IPS-18a (cell line): ENCODE results near the gene ALPK1.
"Not testable (repeated sequence)": the region's sequence is repeated elsewhere in the genome, so short reads cannot be mapped to it uniquely, and the experiment has no call there.

Experiments
- H3K27ac ChIP-seq: one replicate; pipeline ENCODE4 v1.5.1; 2013; ENCODE audit warnings: low read length
- H3K27me3 ChIP-seq: one replicate; pipeline ENCODE4 v1.6.1; 2013; ENCODE audit warnings: mild to moderate bottlenecking, low read length; ENCODE audit not compliant: control insufficient read depth, insufficient read depth
- H3K36me3 ChIP-seq: one replicate; pipeline ENCODE4 v1.6.1; 2013; ENCODE audit warnings: low read depth, low read length; ENCODE audit not compliant: control insufficient read depth
- H3K4me1 ChIP-seq: one replicate; pipeline ENCODE4 v1.6.1; 2013; ENCODE audit warnings: low read depth, low read length; ENCODE audit not compliant: control insufficient read depth
- H3K4me3 ChIP-seq: one replicate; pipeline ENCODE4 v1.5.1; 2013; ENCODE audit warnings: low read length
- H3K9ac ChIP-seq: one replicate; pipeline ENCODE4 v1.6.1; 2013; ENCODE audit warnings: mild to moderate bottlenecking, low read length, moderate library complexity
- H3K9me3 ChIP-seq: one replicate; pipeline ENCODE4 v1.6.1; 2013; ENCODE audit warnings: low read depth, low read length; ENCODE audit not compliant: control insufficient read depth

The ALPK1 gene

DNA sequence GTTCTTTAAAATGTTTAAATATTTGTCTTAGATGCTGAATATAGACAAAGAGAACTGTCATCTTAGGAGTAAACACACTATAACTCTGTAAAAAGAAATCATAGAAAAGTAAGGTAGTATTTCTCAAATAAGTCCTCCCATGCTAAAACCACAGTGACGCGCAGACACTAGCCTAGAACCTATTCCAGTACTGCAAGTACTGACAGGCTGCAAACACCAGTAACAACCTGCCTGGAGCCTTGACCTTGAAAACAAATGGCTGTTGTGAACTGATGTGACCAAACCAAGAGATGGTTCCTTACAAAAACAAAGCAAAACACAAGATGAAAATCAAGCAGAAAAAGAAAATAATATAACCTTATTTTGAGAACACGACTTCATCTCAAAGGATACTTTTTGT is 19.9 kb upstream of the ALPK1 start:
- Histone ChIP-seq H3K4me1 (no peaks in the 10 kb centered on the region), H3K27ac (no peak overlapping the region), H3K4me3 (no peak overlapping the region), H3K9ac (no peak overlapping the region), H3K27me3 (no peaks in the 10 kb centered on the region), H3K9me3 (no peaks in the 10 kb centered on the region), H3K36me3 (no peaks in the 10 kb centered on the region)

DNA sequence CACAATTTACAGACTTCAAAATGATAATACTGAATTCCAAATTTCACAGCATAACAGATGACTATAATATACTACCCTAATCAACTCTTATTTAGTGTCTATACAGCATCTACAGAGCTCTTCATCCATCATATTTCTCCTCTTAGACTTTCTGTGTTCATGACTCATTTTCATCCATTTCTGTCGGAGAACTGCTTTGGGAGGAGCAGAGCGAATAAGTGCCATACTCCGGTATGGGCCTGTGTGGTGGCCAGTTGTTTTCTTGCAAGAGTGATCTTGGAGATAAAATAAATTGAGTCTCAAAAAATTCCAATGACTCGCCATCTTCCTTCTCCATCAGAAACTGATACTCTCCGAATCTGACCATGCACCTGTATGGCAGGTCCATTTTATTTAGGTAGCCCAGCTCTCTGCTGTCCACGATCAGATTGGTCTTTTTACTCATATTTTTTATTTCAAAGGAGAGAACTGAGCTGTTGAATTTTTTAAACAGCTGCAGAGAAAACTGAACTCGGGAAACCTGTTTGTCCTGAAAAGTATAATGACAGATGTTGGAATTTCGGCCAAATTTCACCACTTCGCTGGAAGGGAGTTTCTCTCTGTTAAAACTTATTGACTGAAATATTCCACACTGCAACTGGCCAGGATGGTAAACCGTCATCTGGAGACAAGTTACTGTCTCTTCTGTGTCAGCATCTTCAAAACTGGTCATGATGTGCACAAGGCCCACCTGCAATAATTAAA is 19.3 kb upstream of the ALPK1 start:
- H3K4me3 ChIP-seq, result no peak overlapping the region
- H3K27me3 ChIP-seq, result no peaks in the 10 kb centered on the region
- no peaks in the 10 kb centered on the region for H3K36me3 ChIP-seq
- H3K9me3 ChIP-seq, result no peaks in the 10 kb centered on the region
- H3K9ac ChIP-seq, result no peak overlapping the region
- H3K4me1 ChIP-seq, result no peaks in the 10 kb centered on the region
- H3K27ac ChIP-seq, result no peak overlapping the region

DNA sequence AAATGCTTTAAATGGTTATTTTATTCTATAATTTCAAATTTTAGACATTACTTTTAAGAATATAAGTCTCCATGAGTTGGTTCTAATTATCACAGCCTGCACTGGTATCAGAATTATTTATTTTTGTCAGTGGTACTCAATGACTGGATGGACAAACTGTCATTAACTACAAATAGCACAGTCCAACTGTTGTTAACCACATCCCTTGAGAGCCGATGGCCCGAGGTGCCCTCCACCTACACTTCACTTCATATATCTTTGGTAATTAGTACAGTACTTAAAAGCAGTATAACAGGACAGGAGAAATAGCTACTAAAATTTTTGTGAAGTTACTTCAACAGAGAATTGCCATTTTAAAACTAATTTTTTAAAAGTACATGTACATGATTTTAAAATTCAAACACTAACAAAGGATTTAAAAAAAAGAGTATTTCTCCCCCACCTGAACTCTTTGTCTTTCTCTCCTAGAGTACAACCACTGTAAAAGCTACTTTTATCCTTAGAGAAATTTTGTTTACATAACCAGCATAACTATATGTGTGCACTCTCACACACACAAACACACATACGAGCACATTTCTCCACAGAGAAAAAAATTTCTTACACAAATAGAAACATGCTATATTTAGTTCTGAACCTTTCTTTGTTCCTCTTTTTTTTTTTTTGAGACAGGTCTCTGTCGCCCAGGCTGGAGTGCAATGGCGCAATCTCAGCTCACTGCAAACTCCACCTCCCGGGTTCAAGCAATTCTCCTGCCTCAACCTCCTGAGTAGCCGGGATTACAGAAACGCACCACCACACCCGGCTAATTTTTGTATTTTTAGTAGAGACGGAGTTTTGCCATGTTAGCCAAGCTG is 17.9 kb upstream of the ALPK1 start:
- Histone ChIP-seq H3K9me3 (no peaks in the 10 kb centered on the region), H3K4me1 (no peaks in the 10 kb centered on the region), H3K36me3 (no peaks in the 10 kb centered on the region), H3K4me3 (no peak overlapping the region), H3K9ac (no peak overlapping the region), H3K27ac (no peak overlapping the region), H3K27me3 (peaks cover 7% of the 10 kb centered on the region)

DNA sequence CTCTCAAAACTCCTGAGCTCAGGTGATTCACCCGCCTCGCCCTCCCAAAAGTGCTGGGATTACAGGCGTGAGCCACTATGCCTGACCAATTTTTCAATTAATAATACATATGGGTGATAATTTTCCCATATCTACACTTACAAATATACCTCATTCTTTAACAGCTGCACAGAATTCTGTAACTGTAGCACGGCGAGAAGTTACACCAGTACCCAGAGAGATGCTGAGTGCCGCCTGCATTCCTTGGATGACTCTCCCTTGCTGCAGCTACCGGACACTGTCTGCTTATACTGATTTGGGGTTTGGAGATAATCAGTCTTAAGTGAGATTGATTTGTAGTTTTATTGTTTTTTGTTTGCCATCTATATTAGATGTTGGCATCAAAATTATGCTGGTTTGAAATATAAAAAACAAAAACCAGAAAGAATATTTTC is 17.3 kb upstream of the ALPK1 start:
- no peak overlapping the region for H3K4me3 ChIP-seq

DNA sequence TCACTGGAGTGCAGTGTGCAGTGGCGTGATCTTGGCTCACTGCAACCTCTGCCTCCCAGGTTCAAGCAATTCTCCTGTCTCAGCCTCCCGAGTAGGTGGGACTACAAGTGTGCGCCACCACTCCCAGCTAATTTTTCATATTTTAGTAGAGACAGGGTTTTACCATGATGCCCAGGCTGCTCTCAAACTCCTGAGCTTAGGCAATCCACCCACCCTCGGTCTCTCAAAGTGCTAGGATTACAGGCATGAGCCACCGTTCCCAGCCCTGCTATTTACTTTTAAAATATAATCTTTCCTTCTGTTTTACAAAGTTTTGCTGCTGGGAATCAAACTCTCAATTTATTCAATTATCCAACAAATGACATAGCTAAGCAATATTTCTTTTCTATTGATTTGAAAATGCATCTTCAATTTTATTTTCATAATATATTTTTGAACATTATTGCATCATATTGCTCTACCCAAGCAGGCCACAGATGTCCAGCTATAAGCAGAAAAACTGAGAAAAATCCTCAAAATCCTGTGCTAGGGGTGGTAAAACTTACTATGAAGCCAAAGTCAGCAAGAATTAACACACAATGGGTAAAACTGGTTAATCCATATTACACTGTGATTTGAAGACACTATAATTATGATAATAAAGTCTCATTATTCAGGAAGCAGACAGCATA is 16.6 kb upstream of the ALPK1 start:
- H3K9ac ChIP-seq, result no peak overlapping the region
- H3K36me3 ChIP-seq, result no peaks in the 10 kb centered on the region
- no peak overlapping the region for H3K27ac ChIP-seq
- H3K4me1 ChIP-seq, result no peaks in the 10 kb centered on the region
- H3K4me3 ChIP-seq, result no peak overlapping the region
- H3K27me3 ChIP-seq, result peaks cover 20% of the 10 kb centered on the region
- no peaks in the 10 kb centered on the region for H3K9me3 ChIP-seq

More for the DNA sequence above, 17.3 kb upstream of the ALPK1 start:
- Histone ChIP-seq H3K36me3 (no peaks in the 10 kb centered on the region), H3K27me3 (peaks cover 14% of the 10 kb centered on the region), H3K9ac (no peak overlapping the region), H3K9me3 (no peaks in the 10 kb centered on the region), H3K27ac (no peak overlapping the region), H3K4me1 (no peaks in the 10 kb centered on the region)

DNA sequence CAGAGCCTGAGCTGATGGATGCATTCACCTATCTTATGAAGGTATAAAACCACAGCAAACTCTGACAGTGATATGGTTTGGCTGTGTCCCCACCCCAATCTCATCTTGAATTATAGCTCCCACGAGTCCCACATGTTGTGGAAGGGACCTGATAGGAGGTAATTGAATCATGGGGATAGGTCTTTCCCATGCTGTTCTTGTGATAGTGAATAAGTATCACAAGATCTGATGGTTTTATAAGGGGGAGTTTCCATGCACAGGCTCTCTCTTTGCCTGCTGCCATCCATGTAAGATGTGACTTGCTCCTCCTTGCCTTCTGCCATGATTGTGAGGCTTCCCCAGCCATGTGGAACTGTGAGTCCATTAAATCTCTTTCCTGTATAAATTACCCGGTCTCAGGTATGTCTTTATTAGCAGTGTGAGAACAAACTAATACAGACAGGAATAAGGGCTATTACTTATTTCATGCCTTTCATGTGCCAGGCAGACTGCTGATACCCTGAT is 15.2 kb upstream of the ALPK1 start:
- H3K27ac ChIP-seq, H3K9ac ChIP-seq, H3K4me3 ChIP-seq, H3K9me3 ChIP-seq, H3K4me1 ChIP-seq, H3K36me3 ChIP-seq: not testable (repeated sequence)
- H3K27me3 ChIP-seq, result peaks cover 31% of the 10 kb centered on the region

DNA sequence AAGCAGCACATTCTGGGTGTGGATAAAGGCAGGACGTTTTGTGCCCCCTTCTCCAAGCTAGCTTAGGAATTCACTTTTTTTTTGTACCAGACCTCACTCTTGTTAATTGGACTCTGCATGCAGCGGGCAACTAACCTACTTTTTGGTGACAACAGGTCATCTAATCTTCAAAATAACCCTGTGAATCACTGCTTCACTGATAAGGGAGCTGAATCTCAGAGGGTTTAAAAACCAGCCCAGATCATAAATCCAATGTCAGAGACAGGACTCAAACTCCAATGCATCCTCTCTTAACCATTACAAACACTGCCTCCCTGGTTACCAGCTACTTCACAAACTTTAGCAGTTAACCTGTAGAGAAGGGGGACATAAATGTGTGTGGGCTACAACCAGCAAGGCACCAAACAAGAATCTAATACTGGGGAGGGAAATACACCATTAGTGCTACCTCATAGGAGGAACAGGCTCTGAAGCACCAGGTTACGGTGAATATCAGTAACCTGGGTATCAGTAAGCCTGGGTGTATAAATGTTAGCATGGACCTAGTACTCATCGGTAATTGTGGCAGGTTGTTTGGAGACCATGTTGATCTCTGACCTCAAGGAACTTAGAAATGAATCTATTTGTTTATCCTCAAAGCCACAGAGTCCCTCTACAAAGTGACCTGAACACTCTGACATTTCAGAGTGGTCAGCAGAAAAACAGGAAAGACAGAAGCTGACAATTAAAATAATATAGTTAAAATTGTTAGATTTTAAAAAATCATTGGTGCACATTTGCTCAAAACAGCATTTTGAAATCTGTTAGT is 14.1 kb upstream of the ALPK1 start:
- H3K9me3 ChIP-seq, result no peaks in the 10 kb centered on the region
- no peak overlapping the region for H3K9ac ChIP-seq
- H3K4me3 ChIP-seq, result no peak overlapping the region
- H3K4me1 ChIP-seq, result no peaks in the 10 kb centered on the region
- peaks cover 31% of the 10 kb centered on the region for H3K27me3 ChIP-seq
- no peaks in the 10 kb centered on the region for H3K36me3 ChIP-seq
- H3K27ac ChIP-seq, result no peak overlapping the region

DNA sequence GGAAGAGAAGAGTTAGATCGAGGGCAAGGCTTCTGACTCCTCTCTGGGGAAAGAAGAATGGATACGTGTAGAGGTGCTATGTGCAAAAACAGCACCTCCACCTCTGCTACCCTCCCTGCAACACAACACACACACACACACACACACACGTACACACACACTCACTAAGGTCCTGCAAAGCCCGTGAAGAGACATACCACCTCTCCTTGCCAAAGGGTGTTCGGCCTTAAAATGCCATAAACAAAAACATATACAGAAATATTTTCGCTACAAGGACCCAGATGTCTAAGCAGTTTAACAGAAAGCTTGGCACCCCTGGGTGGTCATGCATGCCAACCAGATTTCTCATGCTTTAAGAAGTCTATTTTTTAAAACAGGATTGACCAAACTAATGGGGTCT is 13.0 kb upstream of the ALPK1 start:
- H3K4me3 ChIP-seq, result no peak overlapping the region
- no peaks in the 10 kb centered on the region for H3K9me3 ChIP-seq
- peaks cover 31% of the 10 kb centered on the region for H3K27me3 ChIP-seq
- H3K9ac ChIP-seq, result no peak overlapping the region
- no peak overlapping the region for H3K27ac ChIP-seq
- H3K4me1 ChIP-seq, result peaks cover 3% of the 10 kb centered on the region
- H3K36me3 ChIP-seq, result no peaks in the 10 kb centered on the region

DNA sequence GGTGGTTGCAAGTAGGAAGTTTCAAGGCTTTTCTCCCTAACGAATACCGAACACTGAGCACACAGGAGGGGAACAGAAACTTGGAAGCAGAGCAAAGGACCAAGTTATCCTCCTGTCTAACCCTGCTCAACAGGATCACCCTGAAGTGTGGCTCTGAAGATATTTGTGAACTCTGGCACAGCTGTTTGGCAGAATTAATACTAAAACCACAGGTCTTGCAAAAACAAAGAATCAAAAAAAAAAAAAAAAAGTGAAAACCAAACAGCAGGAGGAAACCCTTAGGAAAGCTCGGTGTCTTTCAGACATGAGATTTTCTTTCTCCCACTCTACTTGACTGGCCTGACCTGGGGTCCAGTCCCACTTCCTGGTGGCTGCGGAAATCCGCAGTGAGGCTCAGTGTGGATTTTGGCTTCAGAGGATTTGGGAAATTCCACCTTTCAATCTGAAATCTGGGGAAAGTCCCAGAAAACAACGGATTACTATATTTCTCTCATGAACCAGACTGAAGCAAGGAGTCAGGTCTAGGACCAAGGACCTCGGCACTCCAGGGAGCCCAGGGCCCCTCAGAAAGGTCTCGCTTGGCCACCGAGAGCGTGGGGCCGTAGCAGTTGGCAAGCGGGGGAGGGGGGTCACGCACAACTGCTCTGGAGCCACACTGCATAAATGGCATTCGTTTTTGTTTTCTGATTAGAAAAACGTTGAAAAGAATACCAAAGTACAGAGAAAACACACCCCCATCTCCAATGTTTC is 12.3 kb upstream of the ALPK1 start:
- Histone ChIP-seq H3K4me1 (peaks cover 3% of the 10 kb centered on the region), H3K9ac (peak overlapping the region; percentile 48)

DNA sequence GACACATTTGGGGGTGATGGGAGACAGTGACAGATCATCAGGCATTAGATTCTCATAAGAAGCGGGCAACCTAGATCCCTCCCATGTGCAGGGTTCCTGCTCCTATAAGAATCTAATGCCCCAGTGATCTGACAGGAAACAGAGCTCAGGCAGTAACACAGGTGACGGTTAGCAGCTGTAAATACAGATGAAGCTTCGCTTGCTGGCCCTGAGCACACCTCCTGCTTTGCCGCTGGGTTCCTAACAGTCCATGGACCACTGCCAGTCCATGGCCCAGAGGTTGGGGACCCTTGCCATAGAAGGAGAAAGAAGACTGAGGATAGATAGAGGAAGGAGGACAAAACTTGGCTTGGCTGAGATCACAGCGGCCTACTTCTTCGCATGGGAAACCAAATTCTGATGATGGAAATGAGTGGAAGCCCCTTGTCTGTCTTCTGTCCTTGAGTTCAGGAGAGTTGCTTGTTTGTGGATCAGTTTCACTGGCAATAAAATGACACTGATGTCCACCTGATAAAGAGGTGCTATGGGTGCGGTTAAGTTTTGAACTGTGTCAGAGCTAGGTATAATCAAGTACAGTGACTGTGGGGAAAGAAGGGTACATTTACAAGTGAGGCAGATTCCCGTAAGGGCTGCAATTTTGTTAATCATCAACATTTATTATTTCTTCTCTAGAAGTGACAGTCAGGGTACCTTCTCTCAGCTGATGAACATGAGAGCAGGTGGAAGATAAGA is 9.7 kb upstream of the ALPK1 start:
- H3K9ac ChIP-seq, result no peak overlapping the region
- no peaks in the 10 kb centered on the region for H3K9me3 ChIP-seq
- peaks cover 3% of the 10 kb centered on the region for H3K4me1 ChIP-seq
- no peak overlapping the region for H3K27ac ChIP-seq
- no peak overlapping the region for H3K4me3 ChIP-seq
- H3K36me3 ChIP-seq, result no peaks in the 10 kb centered on the region
- H3K27me3 ChIP-seq, result peaks cover 31% of the 10 kb centered on the region

More for the DNA sequence above, 12.3 kb upstream of the ALPK1 start:
- Histone ChIP-seq H3K36me3 (no peaks in the 10 kb centered on the region), H3K27me3 (peaks cover 31% of the 10 kb centered on the region), H3K4me3 (peak overlapping the region; percentile 78), H3K27ac (no peak overlapping the region), H3K9me3 (no peaks in the 10 kb centered on the region)
